ENCODE measurements around the gene GJA3. TPM values are rescaled to one million over a fixed set of nuclear protein-coding genes. Genes with fewer than 3 reads are reported as not detected.

Gene GJA3
- total RNA-seq, 2 experiments from 2014 or later: 0.39 to 0.54 TPM

- DNase-seq: no peak
- Mint-ChIP-seq H3K9me3 (no peaks in the 10 kb centered on the region), H3K27ac (no peak overlapping the region), H3K36me3 (no peaks in the 10 kb centered on the region), H3K4me1 (peaks cover 5% of the 10 kb centered on the region), H3K27me3 (peaks cover 38% of the 10 kb centered on the region), H3K4me3 (no peak overlapping the region)
- POLR2A ChIA-PET: no interaction called here
- ATAC-seq (ENCODE audit: low read depth): no peak
Measured at GRCh38 chr13:20137875-20138274, 23.0 kb downstream of the GJA3 start.

GRCh38 chr13:20136781-20137703 is 23.8 kb downstream of the GJA3 start:
- DNase-seq (peak; percentile 64), ATAC-seq (ENCODE audit: low read depth) (peak; percentile 75)
- Mint-ChIP-seq H3K9me3 (no peaks in the 10 kb centered on the region), H3K27ac (no peak overlapping the region), H3K36me3 (no peaks in the 10 kb centered on the region), H3K4me1 (peaks cover 5% of the 10 kb centered on the region), H3K27me3 (peaks cover 37% of the 10 kb centered on the region), H3K4me3 (peak overlapping the region; percentile 44)
- POLR2A ChIA-PET: no interaction called here

- H3K9me3 Mint-ChIP-seq: no peaks in the 10 kb centered on the region
- H3K36me3 Mint-ChIP-seq: no peaks in the 10 kb centered on the region
- POLR2A ChIA-PET: no interaction called here
- H3K4me3 Mint-ChIP-seq: no peak overlapping the region
- DNase-seq (no peak), ATAC-seq (ENCODE audit: low read depth) (no peak)
- peaks cover 18% of the 10 kb centered on the region for H3K27me3 Mint-ChIP-seq
- no peak overlapping the region for H3K27ac Mint-ChIP-seq
- H3K4me1 Mint-ChIP-seq: peaks cover 4% of the 10 kb centered on the region
Measured at GRCh38 chr13:20134732-20135131, 26.1 kb downstream of the GJA3 start.

GRCh38 chr13:20132052-20132634 is 28.7 kb downstream of the GJA3 start:
- no peak for DNase-seq
- H3K27me3 Mint-ChIP-seq: peaks cover 6% of the 10 kb centered on the region
- H3K36me3 Mint-ChIP-seq: no peaks in the 10 kb centered on the region
- H3K4me1 Mint-ChIP-seq: peaks cover 5% of the 10 kb centered on the region
- H3K4me3 Mint-ChIP-seq: no peak overlapping the region
- no peak overlapping the region for H3K27ac Mint-ChIP-seq
- H3K9me3 Mint-ChIP-seq: no peaks in the 10 kb centered on the region
- POLR2A ChIA-PET: interaction anchor here (1.0 kb wide), 1 partner anchor 13 kb away, joined by 3 read pairs; no protein-coding TSS in a partner anchor
- ATAC-seq (ENCODE audit: low read depth): no peak

- POLR2A ChIA-PET: no interaction called here
- peaks cover 13% of the 10 kb centered on the region for H3K27me3 Mint-ChIP-seq
- DNase-seq: no peak
Measured at GRCh38 chr13:20131057-20131832, 29.6 kb downstream of the GJA3 start.

GRCh38 chr13:20130652-20131051 is 30.2 kb downstream of the GJA3 start:
- H3K4me3 Mint-ChIP-seq: no peak overlapping the region
- H3K9me3 Mint-ChIP-seq: no peaks in the 10 kb centered on the region
- POLR2A ChIA-PET: no interaction called here

More at GRCh38 chr13:20131057-20131832, 29.6 kb downstream of the GJA3 start:
- no peak for ATAC-seq (ENCODE audit: low read depth)
- Mint-ChIP-seq H3K4me1 (peaks cover 1% of the 10 kb centered on the region), H3K4me3 (no peak overlapping the region), H3K36me3 (no peaks in the 10 kb centered on the region), H3K27ac (no peak overlapping the region), H3K9me3 (no peaks in the 10 kb centered on the region)

GRCh38 chr13:20130012-20130411 is 30.8 kb downstream of the GJA3 start:
- H3K36me3 Mint-ChIP-seq: no peaks in the 10 kb centered on the region
- POLR2A ChIA-PET: no interaction called here
- ATAC-seq (ENCODE audit: low read depth): no peak

More at GRCh38 chr13:20130652-20131051, 30.2 kb downstream of the GJA3 start:
- ATAC-seq (ENCODE audit: low read depth): no peak
- Mint-ChIP-seq H3K27ac (no peak overlapping the region), H3K27me3 (peaks cover 18% of the 10 kb centered on the region), H3K36me3 (no peaks in the 10 kb centered on the region), H3K4me1 (peaks cover 1% of the 10 kb centered on the region)
- no peak for DNase-seq

GRCh38 chr13:20129076-20129475 is 31.8 kb downstream of the GJA3 start:
- POLR2A ChIA-PET: no interaction called here
- ATAC-seq (ENCODE audit: low read depth) (no peak), DNase-seq (no peak)
- Mint-ChIP-seq H3K36me3 (no peaks in the 10 kb centered on the region), H3K27me3 (peaks cover 29% of the 10 kb centered on the region), H3K4me3 (peak overlapping the region; percentile 70), H3K27ac (no peak overlapping the region), H3K9me3 (no peaks in the 10 kb centered on the region), H3K4me1 (peaks cover 1% of the 10 kb centered on the region)

More at GRCh38 chr13:20130012-20130411, 30.8 kb downstream of the GJA3 start:
- no peak overlapping the region for H3K27ac Mint-ChIP-seq
- H3K27me3 Mint-ChIP-seq: peaks cover 22% of the 10 kb centered on the region
- peaks cover 1% of the 10 kb centered on the region for H3K4me1 Mint-ChIP-seq
- H3K4me3 Mint-ChIP-seq: no peak overlapping the region
- DNase-seq: no peak
- no peaks in the 10 kb centered on the region for H3K9me3 Mint-ChIP-seq

- no peaks in the 10 kb centered on the region for H3K9me3 Mint-ChIP-seq
- H3K4me3 Mint-ChIP-seq: peak overlapping the region; percentile 70
- H3K4me1 Mint-ChIP-seq: peaks cover 1% of the 10 kb centered on the region
- no peaks in the 10 kb centered on the region for H3K36me3 Mint-ChIP-seq
- POLR2A ChIA-PET: interaction anchor here (1.6 kb wide), 1 partner anchor 10 kb away, joined by 18 read pairs; no protein-coding TSS in a partner anchor
- peaks cover 30% of the 10 kb centered on the region for H3K27me3 Mint-ChIP-seq
- ATAC-seq (ENCODE audit: low read depth): peak; percentile 15
- DNase-seq: peak; percentile 50
- H3K27ac Mint-ChIP-seq: no peak overlapping the region
Measured at GRCh38 chr13:20128459-20128931, 32.4 kb downstream of the GJA3 start.

- H3K27ac Mint-ChIP-seq: peak overlapping the region; percentile 7
- POLR2A ChIA-PET: interaction anchor here (0.7 to 1.6 kb wide), 4 partner anchors 9 to 494 kb away, joined by 3 to 18 read pairs (median 4); partner anchors contain the start of gene MPHOSPH8
- peak overlapping the region; percentile 70 for H3K4me3 Mint-ChIP-seq
Measured at GRCh38 chr13:20127562-20128458, 33.0 kb downstream of the GJA3 start.

GRCh38 chr13:20127262-20127561 is 33.6 kb downstream of the GJA3 start:
- peak; percentile 32 for ATAC-seq (ENCODE audit: low read depth)
- H3K4me1 Mint-ChIP-seq: peaks cover 1% of the 10 kb centered on the region
- peaks cover 36% of the 10 kb centered on the region for H3K27me3 Mint-ChIP-seq
- POLR2A ChIA-PET: interaction anchor here (0.7 to 1.6 kb wide), 3 partner anchors 8 to 493 kb away, joined by 3 to 18 read pairs (median 3); partner anchors contain the start of genes MPHOSPH8 and ZMYM5
- peak overlapping the region; percentile 7 for H3K27ac Mint-ChIP-seq
- H3K4me3 Mint-ChIP-seq: peak overlapping the region; percentile 70
- H3K36me3 Mint-ChIP-seq: no peaks in the 10 kb centered on the region
- no peaks in the 10 kb centered on the region for H3K9me3 Mint-ChIP-seq
- no peak for DNase-seq

More at GRCh38 chr13:20127562-20128458, 33.0 kb downstream of the GJA3 start:
- Mint-ChIP-seq H3K36me3 (no peaks in the 10 kb centered on the region), H3K4me1 (peaks cover 1% of the 10 kb centered on the region), H3K9me3 (no peaks in the 10 kb centered on the region), H3K27me3 (peaks cover 36% of the 10 kb centered on the region)
- DNase-seq: peak; percentile 77
- ATAC-seq (ENCODE audit: low read depth): peak; percentile 85

GRCh38 chr13:20126541-20127261 is 34.2 kb downstream of the GJA3 start:
- Mint-ChIP-seq H3K27me3 (peaks cover 36% of the 10 kb centered on the region), H3K4me1 (peaks cover 1% of the 10 kb centered on the region), H3K4me3 (no peak overlapping the region), H3K27ac (no peak overlapping the region), H3K9me3 (no peaks in the 10 kb centered on the region), H3K36me3 (no peaks in the 10 kb centered on the region)
- DNase-seq: no peak
- POLR2A ChIA-PET: interaction anchor here (0.7 to 1.6 kb wide), 2 partner anchors 8 to 263 kb away, joined by 3 to 18 read pairs; partner anchors contain the start of gene ZMYM5
- ATAC-seq (ENCODE audit: low read depth): no peak
